ENCODE results near the gene MYLK. TPM values are rescaled to one million over a fixed set of nuclear protein-coding genes. Genes with fewer than 3 reads are reported as not detected.

Gene MYLK
- total RNA-seq, 4 donors from 2014 or later, result 10.7 to 320 (median 42.0) TPM

- intact Hi-C loops (cut with DNase I), result no loop called here
- WGBS, 2 donors, result 94 to 95% methylated on average over 3 of the region's 3 CpGs
- peaks cover 0 to 12% (median 0%) of the 10 kb centered on the region in 3 donors for H3K36me3 ChIP-seq
- H3K4me1 ChIP-seq, result no peaks in the 10 kb centered on the region
- TF ChIP-seq, protein P1, sequence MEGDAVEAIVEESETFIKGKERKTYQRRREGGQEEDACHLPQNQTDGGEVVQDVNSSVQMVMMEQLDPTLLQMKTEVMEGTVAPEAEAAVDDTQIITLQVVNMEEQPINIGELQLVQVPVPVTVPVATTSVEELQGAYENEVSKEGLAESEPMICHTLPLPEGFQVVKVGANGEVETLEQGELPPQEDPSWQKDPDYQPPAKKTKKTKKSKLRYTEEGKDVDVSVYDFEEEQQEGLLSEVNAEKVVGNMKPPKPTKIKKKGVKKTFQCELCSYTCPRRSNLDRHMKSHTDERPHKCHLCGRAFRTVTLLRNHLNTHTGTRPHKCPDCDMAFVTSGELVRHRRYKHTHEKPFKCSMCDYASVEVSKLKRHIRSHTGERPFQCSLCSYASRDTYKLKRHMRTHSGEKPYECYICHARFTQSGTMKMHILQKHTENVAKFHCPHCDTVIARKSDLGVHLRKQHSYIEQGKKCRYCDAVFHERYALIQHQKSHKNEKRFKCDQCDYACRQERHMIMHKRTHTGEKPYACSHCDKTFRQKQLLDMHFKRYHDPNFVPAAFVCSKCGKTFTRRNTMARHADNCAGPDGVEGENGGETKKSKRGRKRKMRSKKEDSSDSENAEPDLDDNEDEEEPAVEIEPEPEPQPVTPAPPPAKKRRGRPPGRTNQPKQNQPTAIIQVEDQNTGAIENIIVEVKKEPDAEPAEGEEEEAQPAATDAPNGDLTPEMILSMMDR (IDR thresholded peaks at IDR 0.05), result no peak
- H3K9me3 ChIP-seq, result peaks cover 0 to 8% (median 3%) of the 10 kb centered on the region in 3 donors
- no peaks in the 10 kb centered on the region for H3K27me3 ChIP-seq
- no peak overlapping the region for H3K27ac ChIP-seq
- H3K4me3 ChIP-seq, result no peak overlapping the region
- DNase-seq, result no peak
Measured at GRCh38 chr3:123593381-123593780, 290.8 kb downstream of the MYLK start.

DNA sequence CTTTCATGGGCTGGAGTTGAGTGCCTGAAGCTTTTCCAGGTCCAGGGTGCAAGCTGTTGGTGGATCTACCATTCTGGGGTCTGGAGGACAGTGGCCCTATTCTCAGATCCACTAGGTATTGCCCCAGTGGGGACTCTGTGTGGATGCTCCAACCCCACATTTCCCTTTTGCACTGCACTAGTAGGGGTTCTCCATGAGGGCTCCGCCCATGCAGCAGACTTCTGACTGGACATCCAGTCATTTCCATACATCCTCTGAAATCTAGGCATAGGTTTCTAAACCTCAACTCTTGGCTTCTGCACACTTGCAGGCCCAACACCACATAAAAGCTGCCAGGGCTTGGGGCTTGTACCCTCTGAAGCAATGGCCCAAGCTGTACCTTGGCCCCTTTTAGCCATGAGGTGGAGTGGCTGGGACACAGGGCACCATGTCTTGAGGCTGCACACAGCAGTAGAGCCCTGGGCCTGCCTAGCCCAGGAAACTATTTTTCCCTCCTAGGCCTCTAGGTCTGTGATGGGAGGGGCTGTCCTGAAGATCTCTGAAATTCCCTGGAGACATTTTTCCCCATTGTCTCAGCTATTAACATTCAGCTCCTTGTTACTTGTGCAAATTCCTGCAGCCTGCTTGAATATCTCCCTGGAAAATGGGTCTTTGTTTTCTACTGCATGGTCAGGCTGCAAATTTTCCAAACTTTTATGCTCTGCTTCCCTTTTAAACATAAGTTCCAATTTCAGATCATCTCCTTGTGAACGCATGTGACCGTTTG lies 293.3 kb downstream of the MYLK start:
- peaks cover 0 to 18% (median 9%) of the 10 kb centered on the region in 3 donors for H3K4me1 ChIP-seq
- peaks cover 0 to 12% (median 0%) of the 10 kb centered on the region in 3 donors for H3K36me3 ChIP-seq
- H3K9me3 ChIP-seq, result peaks cover 0 to 8% (median 3%) of the 10 kb centered on the region in 3 donors
- no peak overlapping the region for H3K4me3 ChIP-seq
- no peak overlapping the region for H3K27ac ChIP-seq
- no peaks in the 10 kb centered on the region for H3K27me3 ChIP-seq
- DNase-seq, result no peak
- intact Hi-C loops (cut with DNase I), result no loop called here
- WGBS, 2 donors, result 100% methylated on average over 3 of the region's 3 CpGs
- no peak for TF ChIP-seq POLR2A (IDR thresholded peaks at IDR 0.05)
- TF ChIP-seq, protein P1 (IDR thresholded peaks at IDR 0.05), result no peak

DNA sequence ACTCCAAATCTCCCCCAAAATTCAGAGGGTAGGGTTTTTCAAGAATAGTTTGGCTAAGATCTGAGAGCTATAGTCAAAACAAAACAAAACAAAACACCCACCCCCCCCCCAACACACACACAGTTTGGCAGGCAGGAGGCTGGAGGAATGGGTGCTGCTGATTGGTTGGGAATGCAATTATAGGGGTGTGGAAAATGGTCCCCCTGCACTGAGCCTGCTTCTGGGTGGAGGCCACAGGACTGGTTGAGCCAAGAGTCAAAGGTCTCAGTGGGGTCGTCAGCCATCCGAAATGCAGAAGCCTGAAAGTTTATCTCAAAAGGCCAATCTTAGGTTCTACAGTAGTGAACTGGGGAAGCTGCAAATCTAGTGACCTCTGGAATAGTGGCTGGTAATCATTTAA lies 296.7 kb downstream of the MYLK start:
- peaks cover 0 to 40% (median 15%) of the 10 kb centered on the region in 3 donors for H3K4me1 ChIP-seq
- no peaks in the 10 kb centered on the region for H3K27me3 ChIP-seq
- H3K9me3 ChIP-seq, result peaks cover 0 to 8% (median 3%) of the 10 kb centered on the region in 3 donors
- intact Hi-C loops (cut with DNase I), result no loop called here
- no peak for DNase-seq
- no peak overlapping the region for H3K27ac ChIP-seq
- 88 to 95% methylated on average over 2 of the region's 2 CpGs for WGBS, 2 donors
- TF ChIP-seq, protein P1 (IDR thresholded peaks at IDR 0.05), result no peak
- TF ChIP-seq POLR2A (IDR thresholded peaks at IDR 0.05), result no peak
- H3K36me3 ChIP-seq, result peaks cover 0 to 12% (median 0%) of the 10 kb centered on the region in 3 donors
- H3K4me3 ChIP-seq, result no peak overlapping the region

DNA sequence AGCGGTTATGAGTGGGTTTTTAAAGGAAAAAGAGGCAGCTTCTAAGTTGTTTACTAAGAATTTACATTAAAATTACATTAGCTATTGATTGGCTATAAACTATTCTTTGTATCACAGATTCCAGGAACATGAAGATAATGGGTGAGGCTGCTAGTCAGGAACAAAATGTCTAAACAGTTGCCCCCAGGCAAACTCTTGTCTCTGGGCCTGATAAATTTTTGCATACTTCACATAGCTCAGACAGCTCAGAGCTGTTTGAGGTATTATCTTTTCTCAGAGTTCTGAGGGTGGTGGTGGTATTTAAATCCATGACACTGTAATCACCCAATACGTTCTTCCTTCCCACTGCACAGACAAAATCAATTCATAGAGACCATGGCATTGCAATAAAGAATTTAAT lies 297.2 kb downstream of the MYLK start:
- WGBS, 2 donors, result 61 to 67% methylated on average over 2 of the region's 2 CpGs
- Histone ChIP-seq H3K4me1 (peaks cover 0 to 44% (median 17%) of the 10 kb centered on the region in 3 donors), H3K36me3 (peaks cover 0 to 12% (median 0%) of the 10 kb centered on the region in 3 donors), H3K4me3 (no peak overlapping the region), H3K27me3 (no peaks in the 10 kb centered on the region), H3K9me3 (peaks cover 0 to 8% (median 3%) of the 10 kb centered on the region in 3 donors), H3K27ac (no peak overlapping the region)
- DNase-seq, result no peak
- TF ChIP-seq, protein P1 (IDR thresholded peaks at IDR 0.05), result no peak
- TF ChIP-seq POLR2A (IDR thresholded peaks at IDR 0.05), result no peak
- intact Hi-C loops (cut with DNase I), result no loop called here

DNA sequence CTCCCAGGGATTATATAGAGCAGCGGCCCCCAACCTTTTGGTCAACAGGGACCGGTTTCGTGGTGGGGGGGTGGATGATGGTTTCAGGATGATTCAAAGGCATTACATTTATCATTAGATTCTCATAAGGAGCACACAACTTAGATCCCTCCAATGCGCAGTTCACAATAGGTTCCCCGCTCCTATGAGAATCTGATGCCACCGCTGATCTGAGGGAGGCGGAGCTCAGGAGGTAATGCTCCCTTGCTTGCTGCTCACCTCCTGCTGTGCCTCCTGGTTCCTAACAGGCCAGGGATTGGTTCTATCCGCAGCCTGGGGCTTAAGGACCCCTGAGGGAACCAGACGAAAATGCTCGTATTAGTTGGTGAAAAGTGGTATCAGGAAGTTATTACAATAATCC lies 298.0 kb downstream of the MYLK start:
- H3K36me3 ChIP-seq, result peaks cover 0 to 17% (median 0%) of the 10 kb centered on the region in 3 donors
- peak overlapping the region; percentile 89 to 98 (median 93) for H3K4me3 ChIP-seq
- intact Hi-C loops (cut with DNase I), result no loop called here
- TF ChIP-seq, protein P1 (IDR thresholded peaks at IDR 0.05), result no peak
- H3K4me1 ChIP-seq, result peaks cover 0 to 45% (median 17%) of the 10 kb centered on the region in 3 donors
- H3K9me3 ChIP-seq, result peaks cover 0 to 8% (median 3%) of the 10 kb centered on the region in 3 donors
- DNase-seq, result no peak
- no peaks in the 10 kb centered on the region for H3K27me3 ChIP-seq
- WGBS, 2 donors, result 0 to 12% methylated on average over 6 to 8 of the region's 10 CpGs
- peak overlapping the region; percentile 93 to 97 (median 96) for H3K27ac ChIP-seq
